HCT116 (cell line): ENCODE data around the gene TULP3. TPM values are rescaled to one million over a fixed set of nuclear protein-coding genes. Genes with fewer than 3 reads are reported as not detected.

Experiments used
- ATAC-seq: fragments of 200-7000 bp; cut with Tn5 transposase; 2 replicates; pipeline ENCODE4 v1.9.1; 2020; ENCODE audit warnings: mild to moderate bottlenecking, moderate library complexity
- BruUV-seq: library from RNA; stranded (reverse); fragments of 400-500 nt; replicated peaks from 2 replicates; lab custom pipeline; 2021; lab: Mats Ljungman, UMichigan
- CTCF ChIA-PET: fragments of 300-600 bp; sonication (Branson Sonifier 250); formaldehyde crosslinking; loops from one replicate; lab custom pipeline; 2021; ENCODE audit warnings: antibody characterized with exemption; lab: Charles Lee
- POLR2A ChIA-PET: fragments of 300-600, 350-600 bp; sonication (Branson Sonifier 250); formaldehyde crosslinking; loops from one replicate; lab custom pipeline; 2021; ENCODE audit warnings: antibody characterized with exemption; lab: Charles Lee
- RAD21 ChIA-PET, 2 experiments: fragments of 300-600 bp; sonication (Branson Sonifier 250); formaldehyde crosslinking; loops; one replicate each; lab custom pipeline; 2023; ENCODE audit warnings: low total read pairs in 2 of 2; ENCODE audit not compliant: uncharacterized antibody in 2 of 2, unreplicated experiment in 2 of 2, low non-redundant PET in 1 of 2; lab: Charles Lee
- DNase-seq: peaks from one replicate; pipeline ENCODE4 v3.0.0-alpha.2; 2010; ENCODE audit warnings: low read depth, low spot score
- H2AFZ ChIP-seq: fragments of 200-600 bp; shearing (Covaris generic), sonication (generic); 2 replicates; pipeline ENCODE4 v1.6.1; 2017; ENCODE audit warnings: low read depth, mixed run types, mixed read lengths, antibody characterized with exemption, low read length; ENCODE audit not compliant: poor library complexity, severe bottlenecking
- H3K27ac ChIP-seq: 2 replicates; pipeline ENCODE4 v1.5.1; 2012; ENCODE audit warnings: low read depth, low read length
- H3K27me3 ChIP-seq: fragments of 200-600 bp; sonication (generic); 2 replicates; pipeline ENCODE4 v1.6.1; 2016; ENCODE audit warnings: mixed run types, low read length, mixed read lengths; ENCODE audit not compliant: insufficient read depth
- H3K36me3 ChIP-seq, 2 experiments: fragments of 200-500 bp in 1 of 2; fragments of 200-600 bp in 1 of 2; sonication (Bioruptor generic) in 1 of 2; sonication (generic) in 1 of 2; 2 replicates each; pipeline versions ENCODE4 v1.5.1 to v1.6.1; 2014 to 2016; ENCODE audit warnings: low read length in 2 of 2, inconsistent platforms in 1 of 2, mixed read lengths in 1 of 2, mixed run types in 1 of 2; ENCODE audit not compliant: insufficient read depth in 2 of 2, control insufficient read depth in 1 of 2
- H3K4me1 ChIP-seq, 2 experiments: fragments of 200-600 bp in 1 of 2; sonication (generic) in 1 of 2; 2 replicates each; pipeline versions ENCODE4 v1.5.1 to v1.6.1; 2012 to 2017; ENCODE audit warnings: low read length in 2 of 2, inconsistent platforms in 1 of 2, mild to moderate bottlenecking in 1 of 2, mixed read lengths in 1 of 2, mixed run types in 1 of 2, moderate library complexity in 1 of 2; ENCODE audit not compliant: insufficient read depth in 2 of 2, control insufficient read depth in 1 of 2
- H3K4me2 ChIP-seq: fragments of 200-600 bp; sonication (generic); 2 replicates; pipeline ENCODE4 v1.6.1; 2017; ENCODE audit warnings: mixed run types, low read length, mixed read lengths
- H3K4me3 ChIP-seq, 2 experiments: fragments of 200-600 bp in 1 of 2; sonication (generic) in 1 of 2; replicated peaks in 1 of 2; 2 replicates each; pipeline ENCODE4 v1.5.1; 2011 to 2016; ENCODE audit warnings: low read length in 2 of 2, control low read depth in 1 of 2, low read depth in 1 of 2, mild to moderate bottlenecking in 1 of 2, mixed read lengths in 1 of 2, mixed run types in 1 of 2
- H3K79me2 ChIP-seq: fragments of 200-600 bp; sonication (generic); 2 replicates; pipeline ENCODE4 v1.6.1; 2017; ENCODE audit warnings: mild to moderate bottlenecking, mixed run types, low read length, moderate library complexity, mixed read lengths; ENCODE audit not compliant: insufficient read depth
- H3K9ac ChIP-seq: fragments of 200-600 bp; sonication (generic); 2 replicates; pipeline ENCODE4 v1.6.1; 2016; ENCODE audit warnings: low read length, mixed read lengths
- H3K9me2 ChIP-seq: fragments of 200-600 bp; sonication (generic), shearing (Covaris generic); 2 replicates; pipeline ENCODE4 v1.6.1; 2017; ENCODE audit warnings: mixed run types, mild to moderate bottlenecking, moderate library complexity; ENCODE audit not compliant: insufficient read depth
- H3K9me3 ChIP-seq, 2 experiments: fragments of 200-500 bp in 1 of 2; fragments of 200-600 bp in 1 of 2; sonication (Bioruptor generic) in 1 of 2; sonication (generic) in 1 of 2; 2 replicates each; pipeline ENCODE4 v1.6.1; 2014 to 2017; ENCODE audit warnings: low read length in 2 of 2, mixed read lengths in 2 of 2, inconsistent platforms in 1 of 2, low read depth in 1 of 2, mild to moderate bottlenecking in 1 of 2, mixed run types in 1 of 2, moderate library complexity in 1 of 2; ENCODE audit not compliant: control insufficient read depth in 1 of 2, insufficient read depth in 1 of 2
- H4K20me1 ChIP-seq: fragments of 200-600 bp; sonication (generic), shearing (Covaris generic); 2 replicates; pipeline ENCODE4 v1.6.1; 2017; ENCODE audit warnings: mixed run types, mild to moderate bottlenecking, moderate library complexity; ENCODE audit not compliant: insufficient read depth
- CBX3 ChIP-seq: IDR thresholded peaks from 2 replicates; pipeline ENCODE4 v1.6.1; 2012; ENCODE audit warnings: low read depth
- POLR2AphosphoS5 ChIP-seq: IDR thresholded peaks from 2 replicates; pipeline ENCODE4 v1.6.1; 2011; ENCODE audit warnings: mild to moderate bottlenecking, low read depth, low read length, moderate library complexity
- RAD21 ChIP-seq: IDR thresholded peaks from 2 replicates; pipeline ENCODE4 v1.6.1; 2012; ENCODE audit warnings: low read depth, mild to moderate bottlenecking
- SIN3A ChIP-seq: IDR thresholded peaks from 2 replicates; pipeline ENCODE4 v1.6.1; 2012; ENCODE audit warnings: low read depth
- YY1 ChIP-seq: IDR thresholded peaks from 2 replicates; pipeline ENCODE4 v1.6.1; 2011; ENCODE audit warnings: low read length, low read depth, moderate library complexity, mild to moderate bottlenecking; ENCODE audit not compliant: insufficient replicate concordance; ENCODE audit errors: extremely low read depth
- intact Hi-C: fragments of 100-400 bp; cut with micrococcal nuclease; formaldehyde crosslinking; loops from 2 replicates; pipeline ENCODE4 v1.10.0; 2022
- total RNA-seq: library from RNA; stranded (reverse); gene quantifications from one replicate; pipeline ENCODE4 v1.2.1, GENCODE V29; 2021; ENCODE audit not compliant: unreplicated experiment

TULP3 gene
- total RNA-seq, 1 experiment from 2014 or later, result 21.3 TPM

GRCh38 chr12:2841056-2841650 is 49.5 kb upstream of the TULP3 start:
- DNase-seq (no peak), ATAC-seq (no peak)
- ChIA-PET CTCF (no interaction called here), POLR2A (no interaction called here), RAD21 (no interaction called here)
- Histone ChIP-seq H3K27me3 (no peaks in the 10 kb centered on the region), H3K4me2 (no peak overlapping the region), H3K4me1 (no peaks in the 10 kb centered on the region), H2AFZ (no peak overlapping the region), H3K79me2 (no peaks in the 10 kb centered on the region), H3K9ac (no peak overlapping the region), H3K9me2 (no peaks in the 10 kb centered on the region), H3K9me3 (no peaks in the 10 kb centered on the region), H3K36me3 (0 out of 4 replicates have a peak, but pooled peaks cover 0 to 3% of the 10 kb centered on the region in 2 experiments), H3K4me3 (no peak overlapping the region), H3K27ac (no peak overlapping the region), H4K20me1 (no peaks in the 10 kb centered on the region)
- intact Hi-C loops, result no loop called here
- TF ChIP-seq CBX3 (no peak), SIN3A (no peak)
- BruUV-seq, result no TSS peak

- H3K27me3 ChIP-seq, result no peaks in the 10 kb centered on the region
- H3K4me3 ChIP-seq, result no peak overlapping the region
- ATAC-seq, result no peak
- H3K9me3 ChIP-seq, result no peaks in the 10 kb centered on the region
- H3K4me1 ChIP-seq, result no peaks in the 10 kb centered on the region
- ChIA-PET POLR2A (no interaction called here), RAD21 (no interaction called here), CTCF (no interaction called here)
- peaks cover 3 to 4% of the 10 kb centered on the region in 2 experiments; a peak in 1 of 4 replicates for H3K36me3 ChIP-seq
- no peaks in the 10 kb centered on the region for H4K20me1 ChIP-seq
- H3K9ac ChIP-seq, result no peak overlapping the region
- H2AFZ ChIP-seq, result no peak overlapping the region
- H3K27ac ChIP-seq, result no peak overlapping the region
- no peaks in the 10 kb centered on the region for H3K79me2 ChIP-seq
- no peak overlapping the region for H3K4me2 ChIP-seq
- intact Hi-C loops, result no loop called here
- H3K9me2 ChIP-seq, result no peaks in the 10 kb centered on the region
- DNase-seq, result no peak
- BruUV-seq, result no TSS peak
- TF ChIP-seq YY1, result no peak
- TF ChIP-seq RAD21, result no peak
- no peak for TF ChIP-seq POLR2AphosphoS5
- TF ChIP-seq, all 23 proteins: peak for 0
Observed at GRCh38 chr12:2842948-2843347, 47.7 kb upstream of the TULP3 start.
